Measurements from ENCODE around the gene DNAH17.

The DNAH17 gene

DNA sequence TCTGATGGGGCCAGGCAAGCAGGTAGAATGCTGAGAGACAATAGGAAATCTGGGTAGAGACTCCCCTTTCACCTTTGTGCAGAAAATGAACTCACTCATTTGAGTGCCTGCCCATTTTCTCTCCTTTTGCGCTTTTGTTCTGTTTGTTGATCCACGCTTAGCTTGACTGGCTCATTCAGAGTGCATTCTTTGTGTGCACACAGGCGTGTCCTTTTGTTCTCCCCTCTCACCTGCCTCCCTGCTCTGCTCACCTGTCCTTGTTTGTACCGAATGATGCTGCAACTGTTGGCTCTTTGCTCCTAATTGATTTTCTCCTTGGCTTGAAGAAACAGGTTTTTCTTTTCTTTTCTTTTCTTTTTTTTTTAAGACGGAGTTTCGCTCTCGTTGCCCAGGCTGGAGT lies 183.0 kb downstream of the DNAH17 start:
- Mint-ChIP-seq H3K27ac (ENCODE audit: low read depth) (no peak overlapping the region), H3K9me3 (no peaks in the 10 kb centered on the region), H3K4me1 (peaks cover 12% of the 10 kb centered on the region), H3K4me3 (no peak overlapping the region), H3K27me3 (no peaks in the 10 kb centered on the region), H3K36me3 (ENCODE audit: insufficient read depth) (peaks cover 43% of the 10 kb centered on the region)
- ATAC-seq (replicated peaks; ENCODE audit: extremely low read depth, poor library complexity, severe bottlenecking), result no peak
- no peak for DNase-seq (ENCODE audit: low spot score in 2 of 2)

DNA sequence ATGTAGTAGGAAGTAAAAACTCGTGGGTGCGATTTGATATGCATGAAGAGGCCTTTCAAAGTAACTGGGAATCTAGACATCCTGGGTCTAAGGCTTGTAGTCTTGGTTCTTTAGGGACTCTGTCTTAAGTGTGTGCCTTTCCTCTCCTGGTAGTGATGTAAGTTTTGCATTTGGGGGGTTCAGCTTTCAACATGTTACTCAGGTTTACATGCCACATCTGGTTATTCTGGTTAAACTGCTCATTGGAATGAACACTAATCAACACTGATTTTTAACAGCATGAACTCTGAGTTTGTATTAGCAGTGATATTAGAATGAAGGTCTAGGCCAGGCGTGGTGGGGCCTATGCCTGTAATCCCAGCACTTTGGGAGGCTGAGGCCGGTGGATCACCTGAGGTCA lies 183.6 kb downstream of the DNAH17 start:
- H3K4me1 Mint-ChIP-seq, result peaks cover 16% of the 10 kb centered on the region
- peaks cover 38% of the 10 kb centered on the region for H3K36me3 Mint-ChIP-seq (ENCODE audit: insufficient read depth)
- no peaks in the 10 kb centered on the region for H3K9me3 Mint-ChIP-seq
- H3K27ac Mint-ChIP-seq (ENCODE audit: low read depth), result no peak overlapping the region
- no peak overlapping the region for H3K4me3 Mint-ChIP-seq
- H3K27me3 Mint-ChIP-seq, result no peaks in the 10 kb centered on the region
- DNase-seq (ENCODE audit: low spot score in 2 of 2) (no peak), ATAC-seq (replicated peaks; ENCODE audit: extremely low read depth, poor library complexity, severe bottlenecking) (no peak)

DNA sequence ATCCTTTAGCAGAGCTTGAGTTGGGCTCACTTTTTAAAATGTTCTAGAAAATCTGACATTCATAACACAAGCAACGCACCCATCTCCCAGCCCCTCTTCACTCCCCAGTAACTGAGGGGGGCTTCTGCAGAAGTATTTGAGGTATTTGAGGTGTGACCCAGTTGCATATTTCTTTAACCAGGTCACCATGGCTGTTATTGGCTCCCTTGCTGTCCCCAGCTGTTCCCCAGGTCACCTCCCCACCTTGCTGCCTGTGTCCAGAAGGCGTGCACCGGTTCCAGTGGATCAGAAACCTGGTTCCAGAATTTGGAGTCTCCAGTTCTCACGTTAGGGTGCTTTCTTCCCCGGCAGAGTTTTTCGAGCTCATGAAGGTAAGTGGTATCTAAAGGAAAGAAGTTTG lies 184.9 kb downstream of the DNAH17 start:
- Mint-ChIP-seq H3K9me3 (no peaks in the 10 kb centered on the region), H3K36me3 (ENCODE audit: insufficient read depth) (peaks cover 32% of the 10 kb centered on the region), H3K4me1 (peaks cover 19% of the 10 kb centered on the region), H3K4me3 (no peak overlapping the region), H3K27ac (ENCODE audit: low read depth) (no peak overlapping the region), H3K27me3 (no peaks in the 10 kb centered on the region)
- ATAC-seq (replicated peaks; ENCODE audit: extremely low read depth, poor library complexity, severe bottlenecking), result no peak
- DNase-seq (ENCODE audit: low spot score in 2 of 2), result no peak

- Mint-ChIP-seq H3K27me3 (no peaks in the 10 kb centered on the region), H3K36me3 (ENCODE audit: insufficient read depth) (peaks cover 27% of the 10 kb centered on the region), H3K9me3 (no peaks in the 10 kb centered on the region), H3K27ac (ENCODE audit: low read depth) (no peak overlapping the region), H3K4me3 (no peak overlapping the region), H3K4me1 (peaks cover 21% of the 10 kb centered on the region)
- ATAC-seq (replicated peaks; ENCODE audit: extremely low read depth, poor library complexity, severe bottlenecking) (no peak), DNase-seq (ENCODE audit: low spot score in 2 of 2) (no peak)
These were observed 185.4 kb downstream of the DNAH17 start for GRCh38 chr17:78391843-78392242.

DNA sequence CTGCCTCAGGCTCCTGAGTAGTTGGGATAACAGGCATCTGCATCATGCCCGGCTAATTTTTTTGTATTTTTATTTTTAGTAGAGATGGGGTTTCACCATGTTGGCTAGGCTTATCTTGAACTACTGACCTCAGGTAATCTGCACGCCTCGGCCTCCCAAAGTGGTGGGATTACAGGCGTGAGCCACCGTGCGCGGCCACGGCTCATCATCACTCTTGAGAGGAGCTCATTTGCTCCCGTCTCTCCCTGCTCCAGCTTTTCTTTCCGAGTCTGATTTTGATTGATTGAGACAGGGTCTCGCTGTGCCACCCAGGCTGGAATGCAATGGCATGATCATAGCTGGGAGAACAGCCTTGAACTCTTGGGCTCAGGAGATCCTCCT lies 186.2 kb downstream of the DNAH17 start:
- H3K27me3 Mint-ChIP-seq, result no peaks in the 10 kb centered on the region
- DNase-seq (ENCODE audit: low spot score in 2 of 2) (no peak), ATAC-seq (replicated peaks; ENCODE audit: extremely low read depth, poor library complexity, severe bottlenecking) (no peak)
- H3K27ac Mint-ChIP-seq (ENCODE audit: low read depth), result no peak overlapping the region
- H3K9me3 Mint-ChIP-seq, result no peaks in the 10 kb centered on the region
- H3K4me1 Mint-ChIP-seq, result peaks cover 29% of the 10 kb centered on the region
- peaks cover 26% of the 10 kb centered on the region for H3K36me3 Mint-ChIP-seq (ENCODE audit: insufficient read depth)
- no peak overlapping the region for H3K4me3 Mint-ChIP-seq

DNA sequence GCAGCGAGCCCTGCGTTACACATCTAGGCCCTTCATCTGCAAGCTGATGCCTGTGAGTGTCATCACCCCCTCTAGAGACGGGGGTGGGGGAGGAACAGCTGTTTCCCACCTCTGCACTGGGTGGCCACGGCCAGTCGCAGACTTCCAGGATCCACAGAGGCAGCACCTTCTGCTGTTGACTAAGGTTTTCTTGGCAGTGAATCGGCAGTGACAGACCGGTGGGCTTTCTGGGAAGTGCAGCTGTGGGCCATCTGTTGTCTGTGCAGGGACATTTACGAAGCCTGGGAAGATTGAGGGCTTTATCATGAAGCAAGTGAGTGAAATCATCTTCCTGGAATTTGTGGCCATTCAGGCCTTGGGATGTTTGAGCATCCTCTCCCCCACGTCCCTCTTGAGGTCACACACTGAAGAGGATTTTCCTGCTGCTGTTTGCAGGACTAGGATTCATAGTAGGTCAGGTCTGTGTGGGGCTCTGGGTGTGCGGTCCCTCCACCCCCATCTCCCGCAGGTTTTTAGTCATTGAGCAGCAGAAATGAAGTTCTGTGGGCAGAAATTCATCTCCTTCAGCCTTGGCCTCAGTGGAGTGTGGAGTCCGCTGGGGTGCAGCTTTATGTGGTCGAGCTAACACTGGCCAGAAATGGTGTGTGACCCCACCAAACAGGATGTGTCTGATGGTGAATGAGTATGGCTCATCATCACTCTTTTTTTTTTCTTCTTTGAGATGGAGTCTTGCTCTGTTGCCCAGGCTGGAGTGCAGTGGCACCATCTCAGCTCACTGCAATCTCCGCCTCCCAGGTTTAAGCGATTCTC lies 186.8 kb downstream of the DNAH17 start:
- Mint-ChIP-seq H3K9me3 (no peaks in the 10 kb centered on the region), H3K36me3 (ENCODE audit: insufficient read depth) (peaks cover 23% of the 10 kb centered on the region), H3K27ac (ENCODE audit: low read depth) (no peak overlapping the region), H3K4me1 (peaks cover 33% of the 10 kb centered on the region), H3K27me3 (no peaks in the 10 kb centered on the region), H3K4me3 (no peak overlapping the region)
- DNase-seq (ENCODE audit: low spot score in 2 of 2) (no peak), ATAC-seq (replicated peaks; ENCODE audit: extremely low read depth, poor library complexity, severe bottlenecking) (no peak)

DNA sequence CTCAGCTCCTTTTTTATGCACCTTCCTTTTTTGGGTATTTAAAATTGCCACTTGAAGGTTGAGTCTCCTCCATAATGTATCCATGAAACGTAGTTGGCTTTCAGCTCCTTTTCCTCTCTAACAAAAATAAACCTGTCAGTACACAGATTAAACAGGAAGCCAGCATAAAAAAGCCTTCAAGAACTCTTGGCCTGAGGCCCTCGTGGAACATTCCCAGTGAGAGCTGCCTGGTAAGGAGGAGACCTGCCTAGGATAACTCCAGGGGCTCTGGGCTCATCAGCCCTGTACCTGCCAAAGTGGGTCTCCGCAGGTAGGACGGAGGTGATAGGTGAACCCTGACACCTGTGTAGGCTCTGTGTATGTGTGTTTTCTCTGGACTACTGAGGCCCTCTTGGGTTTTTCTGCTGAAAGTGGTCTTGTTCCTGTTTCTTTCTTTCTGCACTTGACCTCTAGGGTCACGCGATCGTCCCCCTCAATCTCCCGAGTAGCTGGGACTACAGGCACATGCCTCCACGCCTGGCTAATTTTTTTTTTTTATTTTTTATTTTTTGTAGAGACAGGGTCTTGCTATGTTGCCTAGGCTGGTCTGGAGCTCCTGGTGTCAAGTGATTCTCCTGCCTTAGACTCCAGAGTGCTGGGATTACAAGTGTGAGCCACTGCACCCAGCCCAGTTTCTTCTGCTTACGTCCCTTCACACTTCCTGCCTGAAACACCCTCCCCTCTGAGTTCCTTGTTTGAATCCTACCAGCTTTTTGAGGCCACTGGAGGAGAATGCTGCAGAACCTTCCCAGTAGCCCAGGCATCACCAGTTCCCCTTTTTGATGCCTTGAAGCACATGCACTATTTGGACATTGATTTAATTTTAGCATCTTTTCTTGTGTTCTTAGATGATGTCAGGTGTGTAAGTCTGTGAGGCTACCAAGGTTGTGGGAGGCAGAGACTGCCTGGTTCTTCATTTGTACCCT lies 188.9 kb downstream of the DNAH17 start:
- peaks cover 42% of the 10 kb centered on the region for H3K4me1 Mint-ChIP-seq
- DNase-seq (ENCODE audit: low spot score in 2 of 2) (no peak), ATAC-seq (replicated peaks; ENCODE audit: extremely low read depth, poor library complexity, severe bottlenecking) (peak; percentile 29)
- H3K9me3 Mint-ChIP-seq, result no peaks in the 10 kb centered on the region
- peak overlapping the region; percentile 55 for H3K27ac Mint-ChIP-seq (ENCODE audit: low read depth)
- peaks cover 15% of the 10 kb centered on the region for H3K36me3 Mint-ChIP-seq (ENCODE audit: insufficient read depth)
- no peaks in the 10 kb centered on the region for H3K27me3 Mint-ChIP-seq
- peak overlapping the region; percentile 12 for H3K4me3 Mint-ChIP-seq

DNA sequence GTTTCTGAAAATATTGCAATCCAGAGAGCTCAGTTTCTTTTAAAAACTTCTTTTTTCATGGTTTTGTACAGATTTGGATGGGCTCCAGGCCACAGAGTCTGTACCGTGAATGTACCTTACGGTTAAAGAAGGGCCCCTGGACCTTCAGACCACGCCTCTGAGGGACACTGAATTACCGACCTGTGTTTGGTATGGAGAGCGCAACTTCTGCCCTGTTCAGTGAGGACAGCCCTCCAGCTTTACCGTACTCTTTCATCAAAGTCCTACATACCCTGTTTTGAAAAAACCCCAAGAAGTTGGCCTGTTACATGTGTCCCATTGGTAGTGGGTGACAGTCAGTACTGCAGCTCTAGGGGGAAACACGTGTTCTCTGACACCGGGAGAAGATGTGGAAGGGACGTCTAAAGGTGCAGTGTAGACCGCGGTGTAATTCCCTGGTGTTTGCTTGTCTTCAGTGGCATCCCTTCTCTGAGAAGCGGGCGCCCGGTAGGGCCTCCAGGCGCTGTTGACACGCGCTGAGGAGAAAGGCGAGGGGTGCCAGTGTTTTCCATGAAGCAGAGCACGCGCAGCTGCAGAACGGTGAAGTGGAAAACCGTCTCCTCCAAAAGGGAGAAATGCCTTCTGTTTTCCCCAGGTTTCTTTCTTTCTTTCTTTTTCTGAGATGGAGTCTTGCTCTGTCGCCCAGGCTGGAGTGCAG lies 192.6 kb downstream of the DNAH17 start:
- H3K9me3 Mint-ChIP-seq, result no peaks in the 10 kb centered on the region
- H3K27ac Mint-ChIP-seq (ENCODE audit: low read depth), result peak overlapping the region; percentile 64
- H3K4me3 Mint-ChIP-seq, result peak overlapping the region; percentile 57
- ATAC-seq (replicated peaks; ENCODE audit: extremely low read depth, poor library complexity, severe bottlenecking), result no peak
- H3K36me3 Mint-ChIP-seq (ENCODE audit: insufficient read depth), result peaks cover 20% of the 10 kb centered on the region
- no peak for DNase-seq (ENCODE audit: low spot score in 2 of 2)
- H3K27me3 Mint-ChIP-seq, result no peaks in the 10 kb centered on the region
- H3K4me1 Mint-ChIP-seq, result peaks cover 73% of the 10 kb centered on the region

- H3K4me1 Mint-ChIP-seq, result peaks cover 79% of the 10 kb centered on the region
- H3K36me3 Mint-ChIP-seq (ENCODE audit: insufficient read depth), result peaks cover 22% of the 10 kb centered on the region
- no peaks in the 10 kb centered on the region for H3K27me3 Mint-ChIP-seq
- ATAC-seq (replicated peaks; ENCODE audit: extremely low read depth, poor library complexity, severe bottlenecking) (no peak), DNase-seq (ENCODE audit: low spot score in 2 of 2) (no peak)
- H3K27ac Mint-ChIP-seq (ENCODE audit: low read depth), result peak overlapping the region; percentile 64
- H3K9me3 Mint-ChIP-seq, result no peaks in the 10 kb centered on the region
- H3K4me3 Mint-ChIP-seq, result peak overlapping the region; percentile 57
These were observed 193.3 kb downstream of the DNAH17 start for GRCh38 chr17:78383725-78384471.

GRCh38 chr17:78381601-78382232 lies 195.5 kb downstream of the DNAH17 start:
- ATAC-seq (replicated peaks; ENCODE audit: extremely low read depth, poor library complexity, severe bottlenecking) (peak; percentile 73), DNase-seq (ENCODE audit: low spot score in 2 of 2) (peak in 1 of 2 donors; percentile 32)
- Mint-ChIP-seq H3K4me3 (peak overlapping the region; percentile 96), H3K36me3 (ENCODE audit: insufficient read depth) (peaks cover 24% of the 10 kb centered on the region), H3K27ac (ENCODE audit: low read depth) (peak overlapping the region; percentile 71), H3K9me3 (no peaks in the 10 kb centered on the region), H3K27me3 (no peaks in the 10 kb centered on the region), H3K4me1 (peaks cover 72% of the 10 kb centered on the region)

DNA sequence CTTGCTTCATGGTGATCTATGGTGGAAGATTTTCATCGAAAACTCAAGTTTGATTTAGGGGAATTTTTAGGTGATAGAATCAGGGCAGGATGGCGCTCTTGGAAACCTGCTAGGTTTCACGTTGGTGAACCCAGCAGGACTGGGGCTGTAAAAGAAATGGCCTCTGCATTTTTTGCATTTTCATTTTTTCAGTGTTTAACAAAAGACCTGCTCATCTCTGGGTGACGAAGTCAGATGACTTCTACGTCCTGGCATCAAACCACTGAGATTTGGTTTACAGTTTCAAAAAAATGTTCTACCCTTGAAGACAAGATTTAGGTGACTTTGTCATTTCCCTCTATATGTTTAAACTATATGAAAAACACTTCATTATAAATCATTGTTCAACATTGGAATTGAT lies 196.8 kb downstream of the DNAH17 start:
- H3K27ac Mint-ChIP-seq (ENCODE audit: low read depth), result peak overlapping the region; percentile 71
- ATAC-seq (replicated peaks; ENCODE audit: extremely low read depth, poor library complexity, severe bottlenecking) (no peak), DNase-seq (ENCODE audit: low spot score in 2 of 2) (no peak)
- H3K4me1 Mint-ChIP-seq, result peaks cover 60% of the 10 kb centered on the region
- peak overlapping the region; percentile 96 for H3K4me3 Mint-ChIP-seq
- no peaks in the 10 kb centered on the region for H3K9me3 Mint-ChIP-seq
- H3K27me3 Mint-ChIP-seq, result no peaks in the 10 kb centered on the region
- H3K36me3 Mint-ChIP-seq (ENCODE audit: insufficient read depth), result peaks cover 20% of the 10 kb centered on the region

All from central memory CD8-positive, alpha-beta T cell (primary cell).